Stimulated activated CD4-positive, alpha-beta T cell treated with anti-CD3 and anti-CD28 coated beads, Interleukin-2, amount 100 ng/mL, for 48 hours (primary cell): ENCODE results near the gene TMEM171.

ENCODE experiments used
- DNase-seq, 2 donors: peaks; one replicate each; pipeline ENCODE4 v3.0.0-alpha.2; 2020

Gene TMEM171

GRCh38 chr5:73121119-73121463, 716 bp downstream of the TMEM171 start:
- DNase-seq, result no peak

- DNase-seq, result no peak
Observed at GRCh38 chr5:73122875-73123810, 2.8 kb downstream of the TMEM171 start.

- no peak for DNase-seq
Observed at GRCh38 chr5:73125289-73125688, 4.9 kb downstream of the TMEM171 start.

- DNase-seq, result no peak
Observed at GRCh38 chr5:73126381-73126780, 6.0 kb downstream of the TMEM171 start.

GRCh38 chr5:73126957-73127356, 6.6 kb downstream of the TMEM171 start:
- DNase-seq, result no peak

- no peak for DNase-seq
Observed at GRCh38 chr5:73129143-73129542, 8.8 kb downstream of the TMEM171 start.

GRCh38 chr5:73130811-73131210, 10.4 kb downstream of the TMEM171 start:
- no peak for DNase-seq

GRCh38 chr5:73131711-73132425, 11.5 kb downstream of the TMEM171 start:
- DNase-seq, result no peak

- no peak for DNase-seq
Observed at GRCh38 chr5:73132759-73133158, 12.4 kb downstream of the TMEM171 start.

GRCh38 chr5:73135021-73135420, 14.6 kb downstream of the TMEM171 start:
- no peak for DNase-seq

GRCh38 chr5:73135429-73136054, 15.2 kb downstream of the TMEM171 start:
- no peak for DNase-seq

GRCh38 chr5:73136055-73136562, 15.7 kb downstream of the TMEM171 start:
- DNase-seq, result no peak

- no peak for DNase-seq
Observed at GRCh38 chr5:73137563-73138530, 17.5 kb downstream of the TMEM171 start.

- no peak for DNase-seq
Observed at GRCh38 chr5:73139485-73139884, 19.1 kb downstream of the TMEM171 start.

- no peak for DNase-seq
Observed at GRCh38 chr5:73140801-73141200, 20.4 kb downstream of the TMEM171 start.

- no peak for DNase-seq
Observed at GRCh38 chr5:73142035-73142434, 21.7 kb downstream of the TMEM171 start.

GRCh38 chr5:73143716-73144115, 23.3 kb downstream of the TMEM171 start:
- no peak for DNase-seq

GRCh38 chr5:73149540-73149939, 29.2 kb downstream of the TMEM171 start:
- no peak for DNase-seq

GRCh38 chr5:73150876-73151275, 30.5 kb downstream of the TMEM171 start:
- no peak for DNase-seq

- DNase-seq, result no peak
Observed at GRCh38 chr5:73151766-73152410, 31.5 kb downstream of the TMEM171 start.
